OCI-M1 (cell line): ENCODE data around the gene DDX20.
"Not testable (repeated sequence)": the region's sequence is repeated elsewhere in the genome, so short reads cannot be mapped to it uniquely, and the experiment has no call there.

Experiments used
- DNase-seq: peaks from one replicate; lab custom pipeline; 2025; lab: John Stamatoyannopoulos, UW

Gene DDX20

DNA sequence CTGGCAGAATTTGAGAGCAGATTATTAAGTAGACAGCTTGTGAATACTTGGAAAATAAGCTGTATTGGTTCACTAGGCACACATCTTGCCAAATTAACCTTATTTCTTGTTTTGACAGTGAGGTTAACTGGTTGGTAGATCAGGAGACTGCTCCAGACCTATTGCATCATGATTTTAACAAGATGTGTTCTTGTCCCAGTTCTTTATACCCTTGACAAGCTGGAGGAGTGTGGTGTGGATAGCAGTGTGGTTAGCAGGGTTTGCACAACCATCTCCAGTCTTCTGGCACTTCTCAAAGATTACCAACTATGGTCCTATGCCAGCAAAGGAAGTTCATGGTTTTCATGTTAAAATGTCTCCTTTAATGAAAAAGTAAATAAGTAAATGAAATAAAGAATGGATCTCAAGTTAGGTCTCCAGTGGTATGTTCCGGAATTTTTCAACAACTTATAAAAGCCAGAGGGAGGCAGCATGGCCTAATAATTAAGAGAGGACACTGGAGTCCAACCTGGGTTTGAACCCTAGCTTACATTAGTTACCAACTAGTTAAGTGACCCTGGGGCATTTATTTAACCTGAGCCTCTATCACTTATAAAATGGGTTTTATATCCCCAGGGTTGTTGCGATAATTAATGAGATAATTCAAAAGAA, 34.1 kb downstream of the DDX20 start:
- DNase-seq: peak; percentile 49

GRCh38 chr1:111791776-111792175, 36.1 kb downstream of the DDX20 start:
- no peak for DNase-seq

GRCh38 chr1:111792249-111792648, 36.5 kb downstream of the DDX20 start:
- DNase-seq: no peak

DNA sequence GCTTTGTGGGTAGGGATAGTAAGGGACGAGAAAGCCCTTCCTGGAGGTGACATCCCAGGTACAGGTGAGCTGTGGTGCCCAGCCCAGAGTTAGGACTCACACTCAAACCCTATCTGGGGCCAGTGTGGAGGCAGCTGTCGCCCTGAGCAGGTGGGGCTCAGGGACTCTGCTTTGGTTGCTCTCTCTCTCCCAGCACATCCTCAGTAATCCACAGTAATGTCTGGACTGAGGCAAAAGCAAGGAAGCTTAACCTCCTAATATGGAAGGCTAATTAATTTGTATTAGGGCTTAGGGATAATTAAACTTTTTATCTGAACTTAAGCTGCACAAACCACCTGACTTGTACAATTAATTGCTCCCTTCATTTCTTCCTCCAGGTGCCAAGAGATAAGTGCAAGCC, 38.2 kb downstream of the DDX20 start:
- no peak for DNase-seq

DNA sequence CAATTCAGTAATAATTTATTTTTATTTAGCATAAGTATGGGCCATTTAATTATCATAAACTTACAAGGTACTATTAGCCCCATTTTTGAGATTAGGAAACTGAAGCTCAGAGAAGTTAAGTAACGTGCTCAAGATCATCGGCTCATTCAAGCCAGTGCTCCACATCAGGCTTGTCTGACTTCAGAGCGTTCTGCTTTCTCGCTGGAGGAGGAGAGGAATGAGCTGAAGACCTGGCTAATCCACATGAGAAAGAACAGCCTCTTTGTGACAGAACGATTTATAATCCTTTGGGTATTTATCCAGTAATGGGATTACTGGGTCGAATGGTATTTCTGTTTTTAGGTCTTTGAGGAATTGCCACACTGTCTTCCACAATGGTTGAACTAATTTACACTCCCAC, 39.7 kb downstream of the DDX20 start:
- DNase-seq: no peak

GRCh38 chr1:111798580-111798979, 42.9 kb downstream of the DDX20 start:
- no peak for DNase-seq

- DNase-seq: not testable (repeated sequence)
Measured at GRCh38 chr1:111799722-111800121, 44.0 kb downstream of the DDX20 start.

- DNase-seq: no peak
Measured at GRCh38 chr1:111801071-111801850, 45.6 kb downstream of the DDX20 start.

DNA sequence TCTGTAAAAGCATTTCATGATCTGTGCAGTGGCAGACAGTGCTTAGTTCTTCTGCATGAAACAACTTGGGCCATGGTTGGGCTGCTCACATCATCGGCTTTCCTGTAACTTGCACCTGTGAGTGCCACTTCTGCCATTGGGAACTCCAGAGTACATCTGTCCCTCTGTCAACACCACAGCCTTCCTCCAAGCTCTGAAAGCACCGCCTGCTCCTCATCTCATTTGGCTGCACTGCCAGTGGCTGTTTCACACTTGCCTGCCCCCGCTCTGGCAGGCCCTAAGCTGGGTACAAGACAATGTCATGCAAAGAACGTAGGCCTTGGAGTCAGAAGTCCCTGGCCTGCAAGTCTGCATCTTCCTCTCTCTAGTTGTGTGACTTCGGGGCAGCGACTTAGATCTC, 46.4 kb downstream of the DDX20 start:
- DNase-seq: no peak

DNA sequence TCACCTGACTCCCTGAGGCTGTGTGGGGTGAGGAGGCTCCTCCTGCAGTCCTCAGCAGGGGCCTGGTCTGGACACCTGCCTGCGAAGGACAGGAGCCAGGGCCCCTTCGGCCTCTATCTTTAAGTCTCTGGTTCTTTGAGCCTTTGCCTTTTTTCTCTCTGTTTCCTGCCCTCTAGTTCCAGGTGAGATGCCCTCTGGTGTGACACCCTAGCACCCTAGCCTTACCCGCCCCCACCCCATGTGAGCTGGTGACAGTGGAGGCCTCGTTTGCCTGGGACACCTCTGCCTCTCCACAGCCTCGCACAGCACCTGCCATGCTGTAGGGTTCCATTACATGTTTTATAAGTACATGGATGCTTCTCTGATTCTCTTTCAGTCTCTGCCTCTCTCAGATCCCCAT, 47.3 kb downstream of the DDX20 start:
- no peak for DNase-seq

DNA sequence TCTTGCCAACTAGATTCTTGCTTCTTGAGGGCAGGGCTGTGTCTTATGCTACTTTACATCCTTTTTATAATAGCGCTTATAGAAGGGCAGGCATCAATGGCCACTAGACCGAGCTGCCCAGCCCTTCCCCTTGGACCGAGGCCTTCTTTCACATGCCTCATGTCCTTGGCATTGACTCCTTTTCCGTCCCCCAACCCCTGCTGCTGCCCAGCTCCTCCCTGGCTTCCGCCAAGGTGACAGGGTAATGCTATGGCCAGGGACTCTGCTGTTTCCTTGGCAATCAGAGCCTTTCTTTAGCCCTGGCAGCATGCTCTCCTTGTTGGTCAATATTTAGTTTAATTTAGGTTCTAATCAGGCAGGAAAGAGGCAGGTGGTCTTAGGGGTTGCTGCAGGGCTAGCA, 48.2 kb downstream of the DDX20 start:
- DNase-seq: no peak

DNA sequence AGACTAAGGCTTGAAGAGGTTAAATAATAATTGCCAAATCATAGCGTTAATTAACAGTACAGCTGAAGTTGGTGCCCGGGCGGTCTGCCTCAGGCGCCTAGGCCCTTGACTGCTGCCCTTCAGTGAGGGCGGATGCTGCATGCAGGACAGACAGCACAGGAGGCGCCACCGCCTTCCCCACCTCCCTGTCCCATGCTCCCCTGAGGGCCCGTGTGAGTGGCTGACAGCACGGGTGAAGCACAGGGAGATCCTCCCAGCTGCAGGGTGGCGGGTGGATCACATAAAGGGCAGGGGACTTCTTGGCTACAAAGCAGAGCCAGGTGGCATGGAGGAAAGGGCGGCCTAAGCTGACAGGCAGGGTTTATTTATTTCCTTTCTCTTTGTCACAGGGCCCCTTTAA, 49.1 kb downstream of the DDX20 start:
- DNase-seq: no peak

GRCh38 chr1:111805251-111805650, 49.5 kb downstream of the DDX20 start:
- no peak for DNase-seq

DNA sequence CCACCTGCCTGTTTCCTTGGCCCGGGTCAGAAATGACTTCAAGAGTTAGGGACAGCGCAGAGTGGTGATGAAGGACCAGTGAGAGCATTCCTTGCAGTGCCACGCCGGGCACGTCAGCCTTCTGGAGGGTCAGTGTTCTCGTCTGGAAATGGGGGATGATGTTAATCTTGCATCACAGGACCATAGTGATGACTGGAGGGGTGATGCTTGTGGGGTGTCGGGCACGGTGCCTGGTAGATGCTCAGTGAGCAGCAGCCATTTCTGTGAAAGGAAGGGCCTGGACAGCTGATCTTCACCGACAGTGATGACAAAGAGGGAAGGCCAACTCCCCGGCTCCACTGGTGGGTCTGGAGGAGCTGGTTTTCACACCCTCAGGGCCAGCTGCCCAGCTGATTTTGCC, 56.2 kb downstream of the DDX20 start:
- no peak for DNase-seq

- no peak for DNase-seq
Measured at GRCh38 chr1:111812306-111812705, 56.6 kb downstream of the DDX20 start.

DNA sequence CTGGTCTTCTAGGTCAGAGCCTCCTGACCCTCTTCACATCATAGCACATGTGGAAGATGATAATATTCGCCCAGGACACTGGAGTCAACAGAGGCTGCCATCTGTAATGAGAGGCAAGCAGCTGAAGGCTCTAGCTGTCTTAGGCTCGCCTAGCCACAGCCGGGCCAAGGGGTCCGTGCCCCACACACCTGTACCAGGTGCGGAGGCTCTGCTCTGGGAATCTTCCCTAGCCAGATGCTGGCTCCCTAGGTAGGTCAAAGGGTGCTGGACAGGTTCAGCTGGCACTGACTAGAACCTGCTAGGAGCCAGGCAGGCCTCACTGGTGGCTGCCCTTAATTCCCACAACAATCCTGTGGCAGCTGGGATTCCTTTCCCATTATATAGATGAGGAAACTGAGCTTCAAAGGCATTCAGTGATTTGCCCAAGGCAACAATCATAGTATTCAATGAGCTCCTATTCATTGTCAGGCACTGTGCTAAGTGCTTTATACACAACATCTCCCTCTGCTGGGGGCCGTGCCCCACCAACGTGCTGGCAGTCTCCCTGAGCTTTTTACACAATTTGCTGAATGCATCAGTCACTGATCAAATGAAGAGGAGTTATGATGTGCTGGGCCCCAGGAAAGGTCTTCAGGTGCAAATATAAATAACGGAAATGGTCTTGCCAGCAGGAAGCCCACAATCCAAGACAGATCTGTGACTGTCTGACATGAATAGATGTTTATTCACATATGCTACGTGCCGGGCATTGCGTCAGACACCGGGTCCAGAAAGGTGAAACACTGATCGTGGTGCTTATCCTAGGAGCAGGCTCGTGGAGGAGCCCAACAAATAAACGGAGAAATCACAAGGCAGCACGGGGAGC, 58.0 kb downstream of the DDX20 start:
- no peak for DNase-seq

- no peak for DNase-seq
Measured at GRCh38 chr1:111814305-111814628, 58.6 kb downstream of the DDX20 start.

DNA sequence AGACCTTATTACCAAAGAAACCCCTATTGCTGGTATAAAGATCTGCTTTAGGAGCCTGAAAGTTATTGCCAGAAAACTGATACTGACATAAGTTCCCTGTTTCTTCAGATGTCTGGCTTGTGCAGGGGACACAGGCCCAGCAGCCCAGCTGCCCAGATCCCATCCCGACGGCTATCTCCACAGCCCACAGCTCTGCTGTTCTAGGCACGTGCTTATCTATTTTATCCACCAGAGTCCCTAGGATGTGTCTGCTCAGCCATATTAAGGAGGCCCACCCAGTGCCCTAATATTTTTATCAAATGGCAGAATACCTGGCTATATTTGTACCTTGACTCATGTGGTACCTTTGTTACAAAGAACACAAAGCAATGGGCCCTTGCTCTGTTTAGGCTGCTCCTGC, 58.9 kb downstream of the DDX20 start:
- DNase-seq: no peak
